Dermis microvascular lymphatic vessel endothelial cell (primary cell): ENCODE data around the gene DNAAF1. TPM values are rescaled to one million over a fixed set of nuclear protein-coding genes. Genes with fewer than 3 reads are reported as not detected.

Experiments used
- DNase-seq, 2 donors: peaks; one replicate each; pipeline versions ENCODE4 v3.0.0 to v3.0.0-alpha.2; 2010; ENCODE audit warnings: low read depth in 2 of 2
- total RNA-seq: library from RNA; depleted of rRNA; stranded (reverse); fragments of >200 nt; gene quantifications from 2 replicates; pipeline ENCODE4 v1.2.1, GENCODE V29; 2014

The DNAAF1 gene
- total RNA-seq, 1 donor from 2014 or later: under 0.01 TPM

- no peak for DNase-seq
Observed at GRCh38 chr16:84161037-84161436, 15.9 kb downstream of the DNAAF1 start.

- DNase-seq: no peak
Observed at GRCh38 chr16:84161801-84162200, 16.7 kb downstream of the DNAAF1 start.

DNA sequence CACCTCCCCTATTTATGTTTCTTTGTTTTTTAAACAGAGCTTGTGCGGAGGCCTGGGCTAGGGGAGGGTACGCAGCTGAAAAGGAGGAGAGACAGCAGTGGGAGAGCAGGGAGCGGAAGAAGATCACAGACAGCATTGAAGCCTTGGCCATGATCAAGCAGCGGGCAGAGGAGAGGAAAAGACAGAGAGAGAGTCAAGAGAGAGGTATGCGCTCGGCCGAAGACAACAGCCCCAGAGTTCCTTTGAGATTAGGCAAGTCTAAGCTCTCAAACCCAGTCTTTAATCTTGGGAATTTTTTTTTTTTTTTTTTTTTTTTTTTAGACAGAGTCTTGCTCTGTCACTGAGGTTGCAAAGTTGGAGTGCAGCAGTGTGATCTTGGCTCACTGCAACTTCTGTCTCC lies 20.6 kb downstream of the DNAAF1 start:
- no peak for DNase-seq

DNA sequence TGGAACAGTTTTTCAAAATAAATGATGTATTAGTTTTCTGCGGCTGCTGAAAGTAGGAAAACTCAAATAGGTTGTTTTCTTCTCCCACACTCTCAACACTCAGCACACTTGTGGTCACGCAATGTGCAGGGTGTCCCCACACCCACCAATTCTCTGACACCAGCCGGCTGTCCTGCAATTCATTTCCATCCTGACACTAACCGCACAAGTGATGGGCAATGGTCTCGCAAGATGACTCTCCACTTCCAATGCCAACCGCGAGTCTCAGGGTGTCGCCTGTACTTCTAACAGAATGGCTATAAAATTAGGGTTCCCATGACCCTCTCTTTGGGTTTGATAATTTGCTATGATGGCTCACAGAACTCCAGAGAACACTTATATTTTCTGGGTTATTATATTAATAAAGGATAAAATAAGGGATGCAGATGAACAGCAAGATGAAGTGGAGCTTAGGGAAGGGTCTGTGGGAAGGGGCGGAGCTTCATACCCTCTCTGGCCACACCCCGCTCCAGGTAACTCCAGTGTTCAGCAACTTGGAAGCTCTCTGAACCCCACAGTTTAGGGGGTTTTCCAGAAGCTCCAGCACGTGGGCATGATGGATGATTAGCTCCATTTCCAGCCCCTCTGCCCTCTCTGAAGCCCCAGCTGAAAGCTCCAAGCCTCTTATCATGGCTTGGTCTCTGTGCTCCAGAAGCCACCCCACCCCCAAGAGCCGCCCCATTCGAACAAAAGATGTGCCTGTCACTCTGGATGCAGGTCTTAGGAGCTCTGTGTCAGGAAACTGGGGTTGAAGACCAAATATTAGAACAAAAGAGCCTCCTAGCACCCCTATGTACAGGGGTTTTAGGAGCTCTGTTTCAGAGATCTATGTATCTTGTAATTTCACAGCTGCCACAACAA lies 21.9 kb downstream of the DNAAF1 start:
- no peak for DNase-seq

GRCh38 chr16:84169765-84170310 lies 24.7 kb downstream of the DNAAF1 start:
- no peak for DNase-seq

GRCh38 chr16:84174396-84174795 lies 29.3 kb downstream of the DNAAF1 start:
- DNase-seq: no peak

GRCh38 chr16:84175350-84176081 lies 30.4 kb downstream of the DNAAF1 start:
- DNase-seq: peak in 1 of 2 donors; percentile 26

- DNase-seq: no peak
Observed at GRCh38 chr16:84176192-84177053, 31.3 kb downstream of the DNAAF1 start.

GRCh38 chr16:84177741-84178073 lies 32.6 kb downstream of the DNAAF1 start:
- peak in 1 of 2 donors; percentile 27 for DNase-seq

DNA sequence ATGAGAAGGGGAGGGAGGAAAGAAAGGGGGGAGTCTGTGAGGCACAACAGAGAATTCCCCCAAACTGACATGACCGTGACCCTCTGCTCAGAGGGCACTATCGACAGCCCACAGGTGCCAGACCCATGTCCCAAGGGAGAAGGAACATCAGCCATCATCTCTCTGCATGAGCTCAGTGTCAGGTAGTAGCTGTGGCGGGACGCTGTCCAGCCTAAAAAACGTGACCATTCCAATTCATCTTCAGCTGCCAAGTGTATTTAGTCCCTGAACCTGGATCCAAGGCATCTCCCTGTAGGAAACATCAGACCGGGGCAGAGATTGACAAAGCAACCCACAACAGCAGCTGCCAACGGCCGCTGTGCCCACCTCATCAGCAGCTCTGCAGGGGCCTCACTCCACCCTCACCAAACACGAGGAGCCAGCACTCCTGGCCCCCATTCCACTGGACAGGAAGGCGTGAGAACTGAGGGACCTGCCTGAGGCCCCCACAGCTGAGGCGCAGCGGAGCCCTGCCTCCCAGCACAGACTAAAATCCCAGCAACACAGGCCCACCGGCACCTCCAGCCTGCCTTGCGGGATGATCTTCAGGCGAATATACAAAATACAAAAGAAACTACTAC lies 33.1 kb downstream of the DNAAF1 start:
- no peak for DNase-seq

DNA sequence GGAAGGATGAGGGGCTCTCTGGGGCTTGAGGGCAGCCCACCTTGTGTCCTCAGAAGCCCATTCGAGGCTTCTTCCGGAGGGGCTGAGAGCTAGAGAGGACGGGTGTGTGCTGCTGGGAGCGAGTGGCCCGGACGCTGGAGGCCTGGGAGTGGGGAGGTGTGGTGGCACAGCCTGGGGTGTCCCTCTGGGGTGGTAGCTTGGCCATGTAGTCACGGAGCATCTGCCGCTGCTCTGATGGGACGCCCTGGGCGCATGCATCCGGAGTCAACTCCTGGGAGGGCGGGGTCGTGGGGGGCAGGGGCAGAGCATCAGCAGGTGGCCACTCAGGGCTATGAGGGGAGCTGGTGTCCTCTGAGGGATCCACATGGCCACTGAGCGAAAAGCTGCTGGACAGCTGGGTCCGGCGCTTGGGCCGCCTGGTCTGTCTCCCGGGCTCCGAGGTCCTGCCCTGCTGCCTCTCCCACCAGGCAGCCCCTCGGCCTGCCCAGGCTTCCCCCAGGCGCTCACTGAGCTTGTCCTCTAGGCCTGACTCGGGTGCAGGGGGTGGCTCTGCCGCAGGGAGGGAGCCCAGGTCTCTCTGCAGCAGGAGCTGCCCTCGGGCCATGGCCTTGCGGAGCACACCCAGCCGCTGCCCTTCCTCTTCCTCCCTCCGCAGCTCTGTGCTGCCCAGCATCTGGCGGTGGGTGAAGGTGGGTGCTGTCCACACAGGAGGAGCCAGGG lies 33.9 kb downstream of the DNAAF1 start:
- no peak for DNase-seq

GRCh38 chr16:84179612-84180320 lies 34.7 kb downstream of the DNAAF1 start:
- DNase-seq: no peak

DNA sequence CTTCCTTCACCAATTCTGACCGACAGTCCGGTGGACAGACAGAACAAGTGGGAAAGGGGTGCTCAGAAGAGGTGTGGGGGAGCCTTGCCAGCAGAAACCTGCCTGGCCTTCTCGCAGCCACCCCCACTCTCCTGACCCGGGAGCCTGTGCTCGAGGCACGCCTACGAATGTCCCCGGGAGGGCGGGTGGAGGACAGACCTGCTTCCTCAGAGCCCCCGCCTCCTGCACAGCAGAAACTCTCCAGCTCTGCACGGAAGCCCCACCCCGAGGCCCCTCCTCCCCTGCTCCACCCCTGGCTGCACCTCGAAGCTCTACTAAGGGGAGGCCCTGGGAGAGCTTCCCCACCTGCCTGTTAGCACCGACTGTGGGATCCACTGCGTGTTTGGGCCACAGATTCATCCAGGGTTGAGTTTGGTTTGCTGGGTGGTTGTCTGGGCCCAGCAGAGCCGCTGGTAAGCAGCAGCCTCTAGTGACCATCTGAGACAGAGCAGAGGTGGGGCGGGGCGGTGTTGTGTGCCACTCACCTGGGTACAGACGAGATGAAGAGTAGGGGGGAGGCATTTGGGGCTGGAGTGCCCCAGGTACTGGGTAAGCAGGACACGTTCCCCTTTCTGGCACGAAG lies 35.5 kb downstream of the DNAAF1 start:
- no peak for DNase-seq

GRCh38 chr16:84181144-84181915 lies 36.2 kb downstream of the DNAAF1 start:
- no peak for DNase-seq

DNA sequence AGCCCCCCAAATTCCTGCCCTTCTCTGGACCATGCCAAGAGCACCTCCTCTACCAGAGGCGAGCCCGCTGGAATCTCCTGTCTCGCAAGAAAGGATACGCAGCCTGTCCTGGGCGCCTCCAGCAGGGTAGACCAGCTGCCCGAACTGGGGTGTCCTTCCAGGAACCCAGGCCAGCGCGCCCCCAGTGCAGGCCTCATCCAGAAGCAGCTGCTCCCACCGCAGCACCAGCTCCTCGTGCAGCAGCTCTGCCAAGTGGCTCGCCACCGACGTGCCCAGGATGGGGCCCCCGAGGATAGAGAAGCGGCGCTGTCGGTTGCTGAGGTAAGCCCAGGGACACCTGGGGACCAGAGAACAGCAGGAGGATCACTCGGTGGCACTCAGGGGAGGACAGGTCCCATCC lies 37.0 kb downstream of the DNAAF1 start:
- no peak for DNase-seq

DNA sequence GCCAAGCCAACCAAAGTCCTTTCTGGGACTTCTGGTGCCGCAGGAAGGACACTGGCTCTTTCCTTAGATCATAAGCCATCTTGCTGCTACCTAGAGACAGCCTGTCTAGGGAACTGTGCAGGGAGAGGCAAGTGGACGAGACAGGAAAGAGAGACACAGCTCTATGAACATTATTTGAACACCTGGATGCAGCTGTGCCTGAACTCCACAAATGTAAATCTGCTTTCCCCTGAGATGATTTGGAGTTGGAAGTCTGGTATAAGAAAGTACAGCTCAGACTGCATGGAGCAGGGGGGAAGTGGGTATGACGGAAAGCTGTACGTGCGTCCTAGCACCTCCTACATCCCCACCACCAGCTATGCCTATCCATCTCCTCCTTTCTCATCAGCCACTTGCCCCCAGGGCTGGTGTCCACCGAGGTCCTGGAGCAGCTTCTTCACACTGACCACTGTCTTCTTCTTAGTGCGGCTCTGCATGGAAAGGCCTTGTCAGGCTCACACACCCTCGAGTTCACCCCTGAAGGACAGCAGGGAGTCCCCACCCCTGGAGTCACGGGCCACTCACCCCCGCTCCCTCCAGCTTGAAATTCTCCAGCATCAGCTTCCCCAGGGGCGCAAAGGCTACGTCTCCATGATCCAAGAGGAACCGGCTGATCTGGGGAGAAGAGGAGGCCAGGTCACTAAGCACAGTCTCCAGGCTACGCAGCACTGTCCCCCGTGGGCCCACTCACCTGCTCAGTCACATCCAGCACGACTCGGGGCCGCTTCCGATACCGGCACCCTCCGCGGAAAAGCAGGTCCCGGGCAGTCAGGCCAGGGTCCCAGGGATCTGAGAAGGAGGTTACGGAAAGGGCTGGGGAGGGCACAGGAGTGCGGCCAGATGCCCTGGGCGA lies 37.8 kb downstream of the DNAAF1 start:
- DNase-seq: no peak

DNA sequence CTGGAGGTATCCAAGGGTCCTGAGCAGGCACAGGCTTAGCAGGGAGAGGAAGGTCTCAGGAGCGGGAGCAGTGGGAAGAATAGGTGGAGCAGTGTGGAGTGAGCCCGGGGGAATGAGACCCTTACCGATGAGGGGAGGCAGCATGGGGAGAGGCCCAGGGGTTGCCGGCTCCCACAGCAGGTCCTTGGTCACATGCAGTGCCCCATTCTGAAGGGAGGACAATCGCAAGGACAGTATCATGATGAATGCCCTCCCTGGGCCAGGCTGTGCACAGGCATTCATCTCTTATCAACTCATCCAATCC lies 38.4 kb downstream of the DNAAF1 start:
- DNase-seq: no peak
